ENCODE data around the gene CENPM. TPM values are rescaled to one million over a fixed set of nuclear protein-coding genes. Genes with fewer than 3 reads are reported as not detected.

Gene CENPM
- total and polyA plus RNA-seq, 9 of the 15 experiments (the other 6 are each of a cell fraction or from before 2014, with no cell fraction given), result 11.3 to 67.7 (median 32.3) TPM

DNA sequence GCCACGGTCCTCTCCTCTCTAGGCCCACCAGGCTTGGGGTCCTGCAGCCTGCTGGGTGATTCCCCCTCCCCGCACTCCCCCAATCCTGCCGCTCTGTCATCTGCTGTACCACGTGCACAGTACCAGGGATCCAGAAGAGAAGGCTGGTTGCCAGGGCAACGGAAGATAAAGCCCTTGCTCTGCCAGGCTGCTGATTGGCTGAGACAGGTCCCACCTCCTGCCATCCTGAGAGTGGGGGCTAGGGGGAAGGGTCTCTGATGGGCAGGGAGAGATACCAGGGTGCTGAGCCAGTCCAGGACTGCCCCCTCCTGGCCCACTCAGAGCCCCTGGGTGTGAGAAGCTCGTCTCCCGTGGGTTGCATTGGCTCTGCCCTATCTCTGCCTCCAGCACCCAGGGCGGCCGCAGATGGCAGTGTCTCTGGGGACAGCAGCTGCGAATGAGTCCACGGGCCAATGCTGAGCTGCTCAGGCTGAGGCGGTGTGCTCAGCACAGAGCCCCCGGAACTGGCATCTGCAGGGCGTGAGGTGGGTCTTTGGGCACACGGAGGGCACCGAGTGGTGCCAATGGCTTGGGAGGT lies 5.0 kb upstream of the CENPM start, which contains the start of gene SMIM45:
Gene SMIM45 (plus strand): TSS at position 253 of the 577 bp plus-strand sequence.
- ATAC-seq, result no peak
- intact Hi-C loops (cut with micrococcal nuclease), result no loop called here
- no TSS peak for BruUV-seq (replicated peaks)
- H3K79me2 ChIP-seq (ENCODE audit: control insufficient read depth, insufficient read depth, low read length), result peaks cover 5% of the 10 kb centered on the region; the same call in 1 of the 3 replicates
- no peak for DNase-seq (ENCODE audit: extremely low read depth in 1 of 4, low spot score in 3 of 4)
- ChIA-PET POLR2A (interaction anchor here (0.5 to 0.7 kb wide), 3 partner anchors 123 to 287 kb away, joined by 3 read pairs; no protein-coding TSS in a partner anchor), CTCF (ENCODE audit: low intra/inter-chr PET ratio) (no interaction called here)
- no peak for FAIRE-seq
- H3K36me3 ChIP-seq (ENCODE audit: control insufficient read depth, insufficient read depth, low read length), result no peaks in the 10 kb centered on the region
- H3K9me3 ChIP-seq (replicated peaks; ENCODE audit: control insufficient read depth, insufficient read depth, low read depth, low read length), result no peaks in the 10 kb centered on the region
- H3K4me2 ChIP-seq (ENCODE audit: insufficient read depth, low read length), result no peak within 1 kb of the TSS
- H3K9ac ChIP-seq (ENCODE audit: insufficient read depth in 1 of 2, low read depth in 2 of 2, low read length in 2 of 2), result no peak within 1 kb of the TSS; a peak in 1 of 4 replicates
- no peaks in the 10 kb centered on the region for H3K27me3 ChIP-seq (ENCODE audit: control insufficient read depth in 2 of 2, insufficient read depth in 2 of 2, low read length in 2 of 2)
- H3K4me1 ChIP-seq (replicated peaks in 1 of 2; ENCODE audit: control insufficient read depth in 2 of 2, insufficient read depth in 2 of 2, low read length in 2 of 2), result peaks cover 5 to 15% of the 10 kb centered on the region in 2 experiments; a peak in 4 of 5 replicates
- no peak within 1 kb of the TSS for H3K4me3 ChIP-seq
- H2AFZ ChIP-seq (ENCODE audit: low read depth, low read length), result no peak within 1 kb of the TSS
- H3K9me1 ChIP-seq (ENCODE audit: control insufficient read depth, insufficient read depth, low read length), result no peaks in the 10 kb centered on the region
- 49% methylated on average over 9 of the region's 16 CpGs for WGBS (ENCODE audit: insufficient coverage, low coverage, missing lambda C conversion rate)
- no peak within 1 kb of the TSS for H3K27ac ChIP-seq (ENCODE audit: extremely low read depth, low read depth, low read length)
- TF ChIP-seq RAD51 (IDR thresholded peaks at IDR 0.05; ENCODE audit: borderline replicate concordance, low read depth), result peak; percentile 36; the same call in 1 of the 2 replicates
- TF ChIP-seq KDM1A (IDR thresholded peaks at IDR 0.05), result peak in 1 of 2 experiments; percentile 19; a peak in 1 of 4 replicates
- peak; percentile 86 for TF ChIP-seq RFX1 (IDR thresholded peaks at IDR 0.05)
- TF ChIP-seq, protein P1, sequence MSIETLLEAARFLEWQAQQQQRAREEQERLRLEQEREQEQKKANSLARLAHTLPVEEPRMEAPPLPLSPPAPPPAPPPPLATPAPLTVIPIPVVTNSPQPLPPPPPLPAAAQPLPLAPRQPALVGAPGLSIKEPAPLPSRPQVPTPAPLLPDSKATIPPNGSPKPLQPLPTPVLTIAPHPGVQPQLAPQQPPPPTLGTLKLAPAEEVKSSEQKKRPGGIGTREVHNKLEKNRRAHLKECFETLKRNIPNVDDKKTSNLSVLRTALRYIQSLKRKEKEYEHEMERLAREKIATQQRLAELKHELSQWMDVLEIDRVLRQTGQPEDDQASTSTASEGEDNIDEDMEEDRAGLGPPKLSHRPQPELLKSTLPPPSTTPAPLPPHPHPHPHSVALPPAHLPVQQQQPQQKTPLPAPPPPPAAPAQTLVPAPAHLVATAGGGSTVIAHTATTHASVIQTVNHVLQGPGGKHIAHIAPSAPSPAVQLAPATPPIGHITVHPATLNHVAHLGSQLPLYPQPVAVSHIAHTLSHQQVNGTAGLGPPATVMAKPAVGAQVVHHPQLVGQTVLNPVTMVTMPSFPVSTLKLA (conservative IDR thresholded peaks at IDR 0.05), result 0 out of 4 replicates have a peak, but pooled peaks of 1 of the 2 experiments have one; percentile 12
- TF ChIP-seq, protein P2, sequence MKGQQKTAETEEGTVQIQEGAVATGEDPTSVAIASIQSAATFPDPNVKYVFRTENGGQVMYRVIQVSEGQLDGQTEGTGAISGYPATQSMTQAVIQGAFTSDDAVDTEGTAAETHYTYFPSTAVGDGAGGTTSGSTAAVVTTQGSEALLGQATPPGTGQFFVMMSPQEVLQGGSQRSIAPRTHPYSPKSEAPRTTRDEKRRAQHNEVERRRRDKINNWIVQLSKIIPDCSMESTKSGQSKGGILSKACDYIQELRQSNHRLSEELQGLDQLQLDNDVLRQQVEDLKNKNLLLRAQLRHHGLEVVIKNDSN (CRISPR knock-in tag; IDR thresholded peaks at IDR 0.05), result peak; percentile 56
- TF ChIP-seq, protein P3, sequence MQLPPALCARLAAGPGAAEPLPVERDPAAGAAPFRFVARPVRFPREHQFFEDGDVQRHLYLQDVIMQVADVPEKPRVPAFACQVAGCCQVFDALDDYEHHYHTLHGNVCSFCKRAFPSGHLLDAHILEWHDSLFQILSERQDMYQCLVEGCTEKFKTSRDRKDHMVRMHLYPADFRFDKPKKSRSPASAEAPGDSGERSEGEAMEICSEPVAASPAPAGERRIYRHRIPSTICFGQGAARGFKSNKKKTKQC (CRISPR knock-in tag; IDR thresholded peaks at IDR 0.05), result no peak
- in situ Hi-C loops (cut with MboI), result loop anchor here (25.0 kb wide), 1 partner anchor 485 kb away; the partner anchor contains the start of gene NFAM1
- no peaks in the 10 kb centered on the region for H4K20me1 ChIP-seq (replicated peaks; ENCODE audit: control insufficient read depth, insufficient read depth, low read length)

Data from K562 (cell line).